ENCODE results near the gene CUX1. TPM values are rescaled to one million over a fixed set of nuclear protein-coding genes. Genes with fewer than 3 reads are reported as not detected.

CUX1 gene
- total RNA-seq, 3 donors from 2014 or later: 35.1 to 54.4 (median 41.1) TPM

GRCh38 chr7:102111061-102112041 is 293.9 kb downstream of the CUX1 start:
- no peaks in the 10 kb centered on the region for H3K9me3 ChIP-seq
- intact Hi-C loops (cut with DNase I; ENCODE audit: low total_unique reads): no loop called here
- no peaks in the 10 kb centered on the region for H3K4me1 ChIP-seq
- no peak overlapping the region for H3K4me3 ChIP-seq
- H3K36me3 ChIP-seq: no peaks in the 10 kb centered on the region
- no peak overlapping the region for H3K27ac ChIP-seq
- no peaks in the 10 kb centered on the region for H3K27me3 ChIP-seq
- no peak for DNase-seq (ENCODE audit: low spot score in 2 of 2)
- TF ChIP-seq POLR2AphosphoS5 (IDR thresholded peaks at IDR 0.05): no peak
- no peak for TF ChIP-seq CTCF (IDR thresholded peaks at IDR 0.05)
- no peak for TF ChIP-seq POLR2A (IDR thresholded peaks at IDR 0.05)

- Histone ChIP-seq H3K9me3 (no peaks in the 10 kb centered on the region), H3K27ac (no peak overlapping the region), H3K4me3 (no peak overlapping the region), H3K4me1 (no peaks in the 10 kb centered on the region), H3K27me3 (no peaks in the 10 kb centered on the region), H3K36me3 (no peaks in the 10 kb centered on the region)
- no peak for TF ChIP-seq POLR2AphosphoS5 (IDR thresholded peaks at IDR 0.05)
- TF ChIP-seq CTCF (IDR thresholded peaks at IDR 0.05): no peak
- no peak for TF ChIP-seq POLR2A (IDR thresholded peaks at IDR 0.05)
- intact Hi-C loops (cut with DNase I; ENCODE audit: low total_unique reads): no loop called here
- no peak for DNase-seq (ENCODE audit: low spot score in 2 of 2)
Observed at GRCh38 chr7:102115181-102115580, 297.8 kb downstream of the CUX1 start.

GRCh38 chr7:102115931-102116330 is 298.5 kb downstream of the CUX1 start:
- H3K4me3 ChIP-seq: no peak overlapping the region
- no peaks in the 10 kb centered on the region for H3K4me1 ChIP-seq
- H3K27ac ChIP-seq: no peak overlapping the region
- H3K36me3 ChIP-seq: no peaks in the 10 kb centered on the region
- no peak for DNase-seq (ENCODE audit: low spot score in 2 of 2)
- no peaks in the 10 kb centered on the region for H3K9me3 ChIP-seq
- intact Hi-C loops (cut with DNase I; ENCODE audit: low total_unique reads): no loop called here
- TF ChIP-seq CTCF (IDR thresholded peaks at IDR 0.05) (no peak), POLR2A (IDR thresholded peaks at IDR 0.05) (no peak), POLR2AphosphoS5 (IDR thresholded peaks at IDR 0.05) (no peak)
- no peaks in the 10 kb centered on the region for H3K27me3 ChIP-seq

- Histone ChIP-seq H3K4me1 (no peaks in the 10 kb centered on the region), H3K27me3 (no peaks in the 10 kb centered on the region), H3K4me3 (no peak overlapping the region), H3K36me3 (no peaks in the 10 kb centered on the region), H3K9me3 (no peaks in the 10 kb centered on the region), H3K27ac (no peak overlapping the region)
- no peak for TF ChIP-seq POLR2AphosphoS5 (IDR thresholded peaks at IDR 0.05)
- TF ChIP-seq POLR2A (IDR thresholded peaks at IDR 0.05): no peak
- TF ChIP-seq CTCF (IDR thresholded peaks at IDR 0.05): no peak
- intact Hi-C loops (cut with DNase I; ENCODE audit: low total_unique reads): no loop called here
- no peak for DNase-seq (ENCODE audit: low spot score in 2 of 2)
Observed at GRCh38 chr7:102117743-102118142, 300.3 kb downstream of the CUX1 start.

- Histone ChIP-seq H3K27me3 (no peaks in the 10 kb centered on the region), H3K9me3 (no peaks in the 10 kb centered on the region), H3K36me3 (no peaks in the 10 kb centered on the region), H3K4me3 (no peak overlapping the region), H3K27ac (no peak overlapping the region), H3K4me1 (no peaks in the 10 kb centered on the region)
- TF ChIP-seq POLR2AphosphoS5 (IDR thresholded peaks at IDR 0.05) (no peak), CTCF (IDR thresholded peaks at IDR 0.05) (no peak), POLR2A (IDR thresholded peaks at IDR 0.05) (no peak)
- intact Hi-C loops (cut with DNase I; ENCODE audit: low total_unique reads): no loop called here
- no peak for DNase-seq (ENCODE audit: low spot score in 2 of 2)
Observed at GRCh38 chr7:102119213-102119651, 301.8 kb downstream of the CUX1 start.

All from breast epithelium (tissue), 4 donors.